Lower lobe of right lung (tissue), 2 donors: ENCODE measurements around the gene PTGS1. TPM values are rescaled to one million over a fixed set of nuclear protein-coding genes. Genes with fewer than 3 reads are reported as not detected.
A peak's percentile ranks its signal among the peaks of the same experiment; 100 is the strongest.
"Not testable (repeated sequence)": the region's sequence is repeated elsewhere in the genome, so short reads cannot be mapped to it uniquely, and the experiment has no call there.

Experiments
- ATAC-seq, 2 donors: fragments of 200-7000 bp; cut with Tn5 transposase; one replicate each; pipeline ENCODE4 v1.9.1; 2020 to 2022; ENCODE audit warnings: mild to moderate bottlenecking in 2 of 2, moderate library complexity in 2 of 2
- DNase-seq: peaks from one replicate; pipeline ENCODE4 v3.0.0-alpha.2; 2020
- H3K27ac ChIP-seq: fragments of 200-600 bp; one replicate; pipeline ENCODE4 v1.8.0; 2022
- H3K27me3 ChIP-seq: fragments of 200-600 bp; one replicate; pipeline ENCODE4 v1.8.0; 2022; ENCODE audit warnings: low read depth
- H3K36me3 ChIP-seq: fragments of 200-600 bp; one replicate; pipeline ENCODE4 v1.8.0; 2022; ENCODE audit warnings: mild to moderate bottlenecking
- H3K4me1 ChIP-seq: fragments of 200-600 bp; one replicate; pipeline ENCODE4 v1.8.0; 2022
- H3K4me3 ChIP-seq: fragments of 200-600 bp; one replicate; pipeline ENCODE4 v1.8.0; 2022; ENCODE audit warnings: mild to moderate bottlenecking
- H3K9me3 ChIP-seq: fragments of 200-600 bp; one replicate; pipeline ENCODE4 v1.8.0; 2022
- intact Hi-C: fragments of 100-400 bp; cut with DNase I; formaldehyde crosslinking; loops from one replicate; pipeline ENCODE4 v1.11.0; 2022
- total RNA-seq: library from RNA; stranded (reverse); fragmentation: NEBNext Ultra II Directional; extraction: Animal tissue kit (Norgen Biotek cat#: 25700); gene quantifications from one replicate; pipeline ENCODE4 v1.2.1, GENCODE V29; 2021
- TF ChIP-seq, protein P1 (sequence below): fragments of 200-600 bp; IDR thresholded peaks from one replicate; pipeline ENCODE4 v1.8.0; 2022; ENCODE audit warnings: antibody characterized with exemption, mild to moderate bottlenecking
- donor health status: DM: no; HTN: yes; CAD: no; lungs with severe emphysema.

The PTGS1 gene
- total RNA-seq, 1 donor from 2014 or later = 14.9 TPM

GRCh38 chr9:122406070-122406890 lies 35.5 kb downstream of the PTGS1 start:
- H3K27me3 ChIP-seq = no peaks in the 10 kb centered on the region
- intact Hi-C loops = no loop called here
- no peaks in the 10 kb centered on the region for H3K4me1 ChIP-seq
- H3K9me3 ChIP-seq = no peaks in the 10 kb centered on the region
- peak overlapping the region; percentile 17 for H3K4me3 ChIP-seq
- no peak overlapping the region for H3K27ac ChIP-seq
- TF ChIP-seq, protein P1, sequence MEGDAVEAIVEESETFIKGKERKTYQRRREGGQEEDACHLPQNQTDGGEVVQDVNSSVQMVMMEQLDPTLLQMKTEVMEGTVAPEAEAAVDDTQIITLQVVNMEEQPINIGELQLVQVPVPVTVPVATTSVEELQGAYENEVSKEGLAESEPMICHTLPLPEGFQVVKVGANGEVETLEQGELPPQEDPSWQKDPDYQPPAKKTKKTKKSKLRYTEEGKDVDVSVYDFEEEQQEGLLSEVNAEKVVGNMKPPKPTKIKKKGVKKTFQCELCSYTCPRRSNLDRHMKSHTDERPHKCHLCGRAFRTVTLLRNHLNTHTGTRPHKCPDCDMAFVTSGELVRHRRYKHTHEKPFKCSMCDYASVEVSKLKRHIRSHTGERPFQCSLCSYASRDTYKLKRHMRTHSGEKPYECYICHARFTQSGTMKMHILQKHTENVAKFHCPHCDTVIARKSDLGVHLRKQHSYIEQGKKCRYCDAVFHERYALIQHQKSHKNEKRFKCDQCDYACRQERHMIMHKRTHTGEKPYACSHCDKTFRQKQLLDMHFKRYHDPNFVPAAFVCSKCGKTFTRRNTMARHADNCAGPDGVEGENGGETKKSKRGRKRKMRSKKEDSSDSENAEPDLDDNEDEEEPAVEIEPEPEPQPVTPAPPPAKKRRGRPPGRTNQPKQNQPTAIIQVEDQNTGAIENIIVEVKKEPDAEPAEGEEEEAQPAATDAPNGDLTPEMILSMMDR = no peak
- no peaks in the 10 kb centered on the region for H3K36me3 ChIP-seq
- ATAC-seq = no peak
- DNase-seq = no peak

- ATAC-seq, H3K9me3 ChIP-seq, H3K36me3 ChIP-seq, intact Hi-C loops, H3K4me1 ChIP-seq, H3K27me3 ChIP-seq, DNase-seq, H3K27ac ChIP-seq, H3K4me3 ChIP-seq: not testable (repeated sequence)
Measured at GRCh38 chr9:122414108-122414507, 43.3 kb downstream of the PTGS1 start.

DNA sequence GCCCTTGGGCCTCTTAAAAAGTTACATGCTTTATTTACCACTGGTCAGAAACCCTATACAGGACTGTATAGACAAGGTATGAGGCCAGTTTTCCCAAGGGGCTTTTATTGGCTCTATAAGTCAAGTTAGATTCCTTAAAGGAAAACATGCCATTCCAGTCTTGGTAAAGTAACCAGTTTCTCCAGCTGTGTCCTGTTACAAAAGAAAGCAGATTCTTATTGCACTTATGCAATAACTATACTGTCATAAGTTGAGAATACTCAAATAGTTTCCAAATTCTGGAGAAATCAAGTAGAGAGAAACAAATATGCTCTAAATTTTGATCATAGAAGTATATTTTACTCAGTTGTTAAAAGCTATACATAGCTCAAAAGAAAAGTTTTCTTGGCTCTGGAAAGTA lies 47.2 kb downstream of the PTGS1 start:
- no peak for DNase-seq
- Histone ChIP-seq H3K4me1 (no peaks in the 10 kb centered on the region), H3K27ac (no peak overlapping the region), H3K27me3 (no peaks in the 10 kb centered on the region), H3K4me3 (no peak overlapping the region), H3K36me3 (no peaks in the 10 kb centered on the region), H3K9me3 (peaks cover 7% of the 10 kb centered on the region)
- intact Hi-C loops = no loop called here
- no peak for ATAC-seq
- TF ChIP-seq, protein P1 = no peak

DNA sequence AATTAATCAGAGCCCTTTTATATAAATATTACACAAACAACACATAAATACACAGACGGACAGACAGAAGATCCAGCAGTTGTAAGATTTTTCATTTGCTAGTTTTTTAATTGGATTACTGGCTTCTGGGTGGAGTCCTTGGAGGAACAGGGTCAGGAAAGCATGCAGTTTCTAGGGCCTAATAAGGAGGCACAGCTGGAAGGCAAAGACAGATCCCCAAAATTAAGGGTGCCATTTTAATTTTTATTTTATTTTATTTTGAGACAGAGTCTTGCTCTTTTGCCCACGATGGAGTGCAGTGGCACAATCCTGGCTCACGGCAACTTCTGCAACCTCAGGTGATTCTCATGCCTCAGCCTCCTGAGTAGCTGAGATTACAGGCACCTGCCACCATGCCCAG lies 49.5 kb downstream of the PTGS1 start:
- Histone ChIP-seq H3K4me1 (no peaks in the 10 kb centered on the region), H3K27ac (no peak overlapping the region), H3K27me3 (no peaks in the 10 kb centered on the region), H3K36me3 (no peaks in the 10 kb centered on the region), H3K9me3 (peaks cover 7% of the 10 kb centered on the region), H3K4me3 (no peak overlapping the region)
- DNase-seq (no peak), ATAC-seq (no peak)
- intact Hi-C loops = no loop called here
- TF ChIP-seq, protein P1 = no peak

DNA sequence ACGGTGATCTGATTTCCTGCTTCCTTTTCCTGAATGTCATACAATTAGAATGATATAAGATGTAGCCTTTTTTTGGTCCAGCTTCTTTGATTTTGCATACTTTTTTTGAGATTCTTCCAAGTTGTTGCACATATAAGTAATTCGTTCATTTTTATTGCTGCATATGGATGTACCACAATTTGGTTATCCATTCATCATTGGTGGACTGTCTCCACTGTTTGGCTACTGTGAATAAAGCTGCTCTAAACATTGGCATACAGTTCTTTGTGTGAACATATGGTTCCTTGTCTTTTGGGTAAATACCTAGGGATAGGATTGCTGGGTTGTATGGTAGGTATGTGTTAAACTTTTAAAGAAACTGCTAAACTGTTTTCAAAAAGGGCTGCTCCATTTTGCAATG lies 54.3 kb downstream of the PTGS1 start:
- H3K27me3 ChIP-seq = no peaks in the 10 kb centered on the region
- ATAC-seq = no peak
- no peaks in the 10 kb centered on the region for H3K36me3 ChIP-seq
- TF ChIP-seq, protein P1 = no peak
- intact Hi-C loops = no loop called here
- H3K9me3 ChIP-seq = peaks cover 7% of the 10 kb centered on the region
- H3K4me3 ChIP-seq = no peak overlapping the region
- H3K27ac ChIP-seq = no peak overlapping the region
- no peak for DNase-seq
- no peaks in the 10 kb centered on the region for H3K4me1 ChIP-seq

- Histone ChIP-seq H3K27ac (no peak overlapping the region), H3K9me3 (no peaks in the 10 kb centered on the region), H3K36me3 (no peaks in the 10 kb centered on the region), H3K4me3 (no peak overlapping the region), H3K27me3 (no peaks in the 10 kb centered on the region), H3K4me1 (no peaks in the 10 kb centered on the region)
- DNase-seq (no peak), ATAC-seq (no peak)
- TF ChIP-seq, protein P1 = no peak
- intact Hi-C loops = no loop called here
Measured at GRCh38 chr9:122426723-122427122, 55.9 kb downstream of the PTGS1 start.
